NT2/D1 (cell line): Measurements from ENCODE around the gene APOL2.

Experiments used
- SUZ12 ChIP-seq: IDR thresholded peaks from 2 replicates; pipeline ENCODE4 v1.6.1; 2011; ENCODE audit not compliant: insufficient read length, insufficient read depth; ENCODE audit errors: extremely low read depth
- YY1 ChIP-seq: IDR thresholded peaks from 2 replicates; pipeline ENCODE4 v1.6.1; 2011; ENCODE audit not compliant: insufficient read length, insufficient read depth

DNA sequence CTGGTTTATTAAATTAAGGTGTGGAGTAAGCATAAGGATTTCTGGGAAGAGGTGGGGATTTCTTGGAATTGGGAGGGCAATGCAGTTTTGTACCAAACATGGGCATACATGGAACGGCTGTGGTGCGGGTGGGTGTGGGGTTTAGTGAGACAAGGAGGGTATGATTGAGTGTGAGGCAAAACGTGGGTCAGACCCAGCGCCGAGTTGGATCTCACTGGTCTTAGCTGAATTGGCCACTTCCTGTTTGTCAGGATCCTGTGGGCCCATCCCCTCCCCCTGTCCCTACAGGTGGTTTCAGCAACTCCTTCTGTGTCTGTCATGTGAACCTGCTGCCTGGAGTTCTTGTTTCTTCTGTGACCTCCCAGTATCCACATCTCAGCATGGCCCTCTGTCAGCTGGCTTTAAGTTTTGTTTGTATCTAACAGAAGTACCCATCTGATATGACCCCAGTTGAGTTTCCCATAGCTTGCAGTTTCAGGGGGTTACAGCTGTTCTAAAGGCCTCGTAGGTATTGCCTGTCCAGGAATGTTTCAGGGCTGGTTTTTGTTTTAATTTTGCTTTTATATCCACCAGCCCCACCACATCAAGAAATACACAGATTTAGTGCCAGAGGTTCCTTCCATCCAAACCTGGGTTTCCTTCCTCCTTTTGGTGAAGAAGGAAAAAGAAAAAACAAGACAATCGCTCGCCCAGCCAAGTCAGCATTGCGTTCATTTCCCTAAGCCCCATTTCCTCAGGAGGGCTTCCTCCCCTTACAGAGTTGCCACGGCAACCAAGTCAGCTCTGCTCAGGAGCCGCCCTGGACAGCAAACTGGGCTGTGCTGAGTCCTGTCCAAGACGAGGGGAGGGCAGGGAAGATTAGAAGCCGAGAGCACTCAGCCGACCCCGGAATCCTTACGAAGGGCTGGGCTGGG lies 19.6 kb upstream of the APOL2 start:
- TF ChIP-seq YY1: no peak
- no peak for TF ChIP-seq SUZ12
